GM18867 (cell line): Measurements from ENCODE around the gene EFNA3.
A peak's percentile ranks its signal among the peaks of the same experiment; 100 is the strongest.

ENCODE experiments used
- ATAC-seq: cut with Tn5 transposase; IDR thresholded peaks from one replicate; pipeline ENCODE4 v1.9.1; 2021; ENCODE audit warnings: mild to moderate bottlenecking, moderate library complexity; ENCODE audit not compliant: unreplicated experiment

EFNA3 gene

GRCh38 chr1:155066777-155067176 is 11.9 kb upstream of the EFNA3 start:
- no peak for ATAC-seq

DNA sequence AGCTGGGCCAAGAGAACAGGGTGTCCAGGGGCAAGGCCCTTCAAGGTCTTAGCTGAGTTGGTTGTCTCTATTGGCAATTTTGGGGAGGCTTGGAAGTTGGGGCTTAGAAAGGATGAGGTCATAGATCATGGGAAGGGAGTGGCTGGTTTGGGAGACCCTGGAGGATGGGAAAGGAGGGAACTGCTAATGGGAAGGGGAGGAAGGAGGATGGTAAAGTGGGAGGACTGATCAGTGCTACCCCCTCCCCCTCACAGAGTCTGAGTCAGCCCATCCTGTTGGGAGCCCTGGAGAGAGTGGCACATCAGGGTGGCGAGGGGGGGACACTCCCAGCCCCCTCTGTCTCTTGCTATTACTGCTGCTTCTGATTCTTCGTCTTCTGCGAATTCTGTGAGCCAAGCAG is 10.0 kb upstream of the EFNA3 start:
- ATAC-seq, result no peak

GRCh38 chr1:155069551-155070157 is 9.0 kb upstream of the EFNA3 start:
- no peak for ATAC-seq

GRCh38 chr1:155070158-155070621 is 8.4 kb upstream of the EFNA3 start:
- ATAC-seq, result no peak

DNA sequence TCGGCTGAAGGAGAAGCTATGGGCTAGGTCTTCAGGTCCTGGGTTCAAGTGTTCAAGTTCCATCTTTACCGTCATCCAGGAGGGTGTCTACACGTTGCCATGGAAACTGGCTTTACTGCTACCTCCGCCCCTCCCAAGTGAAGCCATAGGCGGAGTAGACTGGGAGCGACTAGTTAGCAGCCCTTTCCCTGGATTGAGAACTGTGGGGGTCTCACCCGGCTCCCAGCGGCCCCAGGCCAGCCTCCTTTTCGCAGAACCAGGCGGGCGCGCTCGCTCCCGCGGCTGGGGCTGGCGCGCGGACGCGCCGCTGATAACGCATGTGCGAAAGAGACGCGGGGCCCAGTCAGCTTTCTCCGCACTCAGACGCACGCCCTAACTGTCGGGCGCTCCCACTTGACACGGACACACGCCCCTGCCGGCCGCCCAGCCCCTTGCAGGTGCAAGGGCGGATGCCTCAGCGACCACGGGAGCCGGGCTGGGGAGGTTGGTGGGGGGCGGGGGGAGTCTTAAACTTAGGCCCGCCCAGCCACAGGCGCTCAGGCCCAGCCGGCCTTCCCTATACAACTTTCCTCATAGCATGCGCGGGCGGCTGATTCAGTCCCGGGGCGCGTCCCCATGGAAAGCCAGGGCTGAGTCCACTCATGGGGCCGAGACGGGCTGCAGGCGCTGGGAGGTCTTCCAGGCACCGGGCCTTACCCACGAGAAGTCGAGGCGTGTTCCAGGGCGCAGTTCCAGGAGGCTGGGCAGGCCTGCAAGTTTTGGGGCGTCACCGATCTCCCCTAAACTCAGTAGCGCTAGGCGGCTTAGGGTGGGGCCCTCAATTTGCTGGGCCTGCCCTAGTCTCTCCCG is 7.7 kb upstream of the EFNA3 start:
- peak; percentile 65 for ATAC-seq

- no peak for ATAC-seq
These were observed 6.9 kb upstream of the EFNA3 start for GRCh38 chr1:155071701-155072100.

DNA sequence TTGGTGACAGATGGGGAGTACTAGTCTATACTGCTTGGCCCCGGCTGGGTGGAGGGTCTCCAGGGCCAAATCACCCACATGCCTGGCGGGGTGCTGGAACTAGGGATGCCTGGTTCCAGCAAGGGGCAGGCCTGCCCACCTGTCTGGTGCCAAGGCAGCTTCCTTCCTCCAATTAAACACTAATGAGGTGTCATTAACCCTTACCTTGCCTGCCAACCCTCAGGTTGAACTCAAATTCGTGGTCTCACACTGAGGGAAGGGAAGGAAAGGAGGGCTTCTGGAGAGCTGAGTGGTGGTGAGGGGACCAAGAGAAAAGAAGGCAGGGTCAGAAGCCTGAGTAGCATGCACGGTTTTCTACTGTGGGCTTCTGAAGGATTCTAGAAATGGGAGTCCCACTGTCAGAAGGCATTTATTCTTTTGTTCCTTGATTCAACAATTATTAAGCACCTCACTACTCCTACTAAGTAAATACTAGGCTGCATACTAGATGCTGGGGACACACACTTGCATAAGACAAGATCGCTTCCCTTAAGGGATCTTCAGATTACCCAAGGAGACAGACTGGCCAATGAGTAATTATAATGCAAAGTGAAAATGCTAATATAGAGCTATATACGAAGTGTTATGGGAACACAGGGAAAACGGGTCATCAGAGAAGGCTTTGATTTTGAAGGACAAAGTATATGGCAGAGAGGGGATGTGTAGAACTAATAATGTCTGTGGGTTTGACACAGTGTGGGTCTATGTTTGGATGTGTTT is 5.9 kb upstream of the EFNA3 start:
- ATAC-seq, result no peak

GRCh38 chr1:155073377-155074242 is 5.0 kb upstream of the EFNA3 start:
- no peak for ATAC-seq

GRCh38 chr1:155075535-155075934 is 3.1 kb upstream of the EFNA3 start:
- ATAC-seq, result no peak

DNA sequence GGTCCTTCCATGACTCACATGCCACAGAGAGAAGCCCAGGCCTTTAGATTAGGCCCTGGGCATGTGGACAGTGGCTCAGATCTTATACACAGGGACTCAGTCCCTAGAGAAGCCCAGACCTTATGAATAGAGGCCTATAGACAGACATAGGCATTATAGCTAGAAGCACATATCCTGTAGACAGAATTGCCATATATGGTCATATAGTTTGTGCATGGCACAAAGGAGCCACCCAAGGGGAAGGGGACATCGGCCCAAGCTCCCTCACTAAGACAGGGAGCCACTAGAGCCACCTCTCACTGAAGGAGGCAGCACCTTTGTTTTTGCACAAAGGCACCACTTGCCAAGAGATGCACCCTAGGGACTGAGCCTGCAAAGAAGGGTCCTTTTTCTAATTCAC is 2.3 kb upstream of the EFNA3 start:
- no peak for ATAC-seq

DNA sequence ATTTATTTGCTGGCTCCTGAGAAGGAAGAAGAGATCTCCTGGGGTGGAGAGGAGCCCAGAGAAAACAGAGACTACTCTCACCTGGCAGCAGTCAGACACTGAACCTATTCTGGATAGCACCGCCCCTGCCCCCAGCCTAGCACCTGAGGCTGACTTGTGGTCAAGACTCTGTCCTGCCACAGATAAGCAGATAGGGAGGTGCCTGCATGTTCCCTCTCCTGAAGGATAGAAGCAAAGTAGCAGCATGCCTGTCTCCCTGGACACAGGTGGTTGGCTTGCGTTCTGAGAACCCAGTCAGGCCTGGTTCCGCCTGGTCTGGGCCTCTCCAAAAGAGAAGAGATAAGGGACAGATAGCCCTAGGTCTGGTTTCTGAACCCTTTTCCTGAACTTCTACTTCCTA is 1.3 kb upstream of the EFNA3 start:
- ATAC-seq, result no peak

DNA sequence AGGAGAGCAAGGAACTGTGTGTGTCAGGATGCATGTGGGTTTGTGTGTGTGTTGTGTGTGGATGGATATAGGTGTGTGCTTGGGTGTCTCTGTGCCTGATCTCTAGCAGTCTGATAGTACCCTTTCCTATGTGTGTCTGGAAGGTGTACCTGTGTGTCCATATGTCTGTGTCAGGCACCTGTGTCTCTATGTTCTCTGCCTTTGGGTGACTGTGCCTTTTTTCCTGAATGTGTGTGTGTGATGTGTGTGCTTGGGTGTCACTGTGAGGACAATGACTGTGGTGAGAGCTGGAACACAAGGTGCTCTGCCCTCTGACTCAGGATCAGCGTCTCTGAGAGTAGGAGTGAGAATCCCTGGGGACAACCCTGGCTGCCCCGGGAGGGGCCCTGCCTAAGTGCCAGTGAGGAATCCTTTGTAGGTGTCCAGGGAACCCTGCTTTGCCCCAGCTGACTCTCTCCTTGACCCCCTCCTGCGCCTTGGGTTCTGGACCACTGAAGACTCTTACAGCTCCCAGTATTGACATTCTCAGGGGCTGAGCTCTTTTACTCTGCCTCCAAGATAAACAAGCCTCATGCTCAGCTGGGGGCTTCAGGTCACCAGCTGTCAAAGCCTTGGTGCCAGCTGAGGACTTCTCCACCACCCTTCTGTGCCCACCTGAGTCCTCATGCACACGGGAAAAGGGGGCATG is 735 bp upstream of the EFNA3 start:
- no peak for ATAC-seq

GRCh38 chr1:155079210-155079486 is 511 bp downstream of the EFNA3 start:
- ATAC-seq, result no peak

DNA sequence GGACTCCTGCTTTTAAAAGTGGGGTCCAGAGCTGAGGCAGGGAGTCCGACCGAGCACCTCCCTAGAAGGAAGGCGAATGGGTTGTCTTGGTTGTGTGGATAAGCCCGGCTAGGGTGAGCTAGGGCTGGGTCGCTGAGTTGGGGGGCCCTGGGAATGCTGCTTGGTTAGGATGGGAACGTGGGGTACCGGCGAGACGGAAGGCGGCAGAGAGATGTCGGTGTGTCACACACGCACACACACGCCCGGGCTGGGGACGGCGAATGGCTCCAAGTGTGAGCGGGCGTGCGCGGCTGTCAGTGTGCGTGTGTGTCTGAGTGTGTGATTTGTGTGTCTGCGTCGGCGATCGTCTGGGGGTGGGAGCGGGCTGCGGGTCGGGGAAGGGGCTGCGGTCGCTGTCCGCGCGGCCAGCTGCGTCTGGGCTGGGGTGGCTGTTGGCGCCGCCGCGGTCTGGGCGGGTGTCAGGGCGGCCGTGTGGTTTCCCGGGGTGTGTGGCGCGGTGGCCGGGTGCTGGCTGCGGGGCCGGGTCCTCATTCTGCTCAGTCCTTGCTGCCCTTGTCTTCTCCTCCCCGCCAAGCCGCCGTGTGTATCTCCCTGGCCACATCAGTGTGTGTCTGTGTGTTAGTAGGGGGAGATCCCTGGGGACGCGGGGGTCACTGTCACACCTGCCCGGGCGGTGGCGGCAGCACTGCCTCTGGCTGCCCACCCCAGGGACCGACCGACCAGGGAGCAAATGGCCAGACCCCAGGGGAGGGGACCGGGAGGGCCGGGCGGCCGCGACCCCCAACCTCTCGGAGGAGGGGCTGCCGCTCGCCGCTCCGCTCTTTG is 1.1 kb downstream of the EFNA3 start:
- no peak for ATAC-seq

DNA sequence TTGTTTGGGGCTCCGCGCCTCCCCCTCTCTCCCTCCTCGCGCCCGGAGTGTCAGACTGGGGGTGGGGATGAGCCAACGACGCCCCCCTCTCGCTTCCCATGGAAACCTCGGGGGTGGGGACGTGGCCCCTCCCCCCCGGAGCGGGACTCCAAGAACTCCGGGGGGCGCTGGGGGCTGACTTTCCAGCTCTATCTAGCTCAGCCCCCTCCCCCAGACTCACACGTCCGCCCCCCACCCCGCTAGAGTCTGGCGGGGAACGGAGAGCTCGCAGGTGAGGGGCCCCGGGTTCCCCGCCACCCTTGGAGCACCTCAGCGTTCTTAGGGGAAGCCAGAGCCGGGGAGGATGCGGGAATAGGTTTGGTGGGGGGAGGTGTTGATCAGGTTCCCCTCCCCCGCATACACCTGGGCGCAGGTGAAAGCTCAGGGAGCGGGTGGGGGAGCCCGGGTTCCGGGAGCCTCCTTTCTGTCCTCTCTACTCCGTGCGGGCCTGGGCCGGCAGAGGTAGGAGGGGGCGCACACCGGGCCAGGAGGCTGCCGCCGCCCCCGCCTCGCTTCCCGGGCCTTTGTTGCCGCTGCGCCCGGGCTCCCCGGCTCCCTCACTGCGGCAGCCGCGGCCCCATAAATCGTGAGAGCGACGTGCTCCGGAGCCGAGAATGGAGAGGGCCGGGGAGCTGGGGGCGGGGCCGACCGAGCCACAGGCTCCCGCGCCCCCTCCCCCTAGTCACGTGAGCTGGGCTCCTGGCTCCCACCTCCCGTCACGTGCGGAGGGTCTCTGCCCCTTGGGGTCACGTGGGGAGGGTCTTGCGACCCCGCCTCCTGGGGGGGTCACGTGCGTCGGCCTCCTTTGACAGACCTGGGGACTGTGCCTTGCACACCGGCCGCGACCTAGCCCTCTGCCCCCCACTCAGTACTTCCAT is 1.9 kb downstream of the EFNA3 start:
- no peak for ATAC-seq

GRCh38 chr1:155081472-155082300 is 3.0 kb downstream of the EFNA3 start:
- no peak for ATAC-seq

DNA sequence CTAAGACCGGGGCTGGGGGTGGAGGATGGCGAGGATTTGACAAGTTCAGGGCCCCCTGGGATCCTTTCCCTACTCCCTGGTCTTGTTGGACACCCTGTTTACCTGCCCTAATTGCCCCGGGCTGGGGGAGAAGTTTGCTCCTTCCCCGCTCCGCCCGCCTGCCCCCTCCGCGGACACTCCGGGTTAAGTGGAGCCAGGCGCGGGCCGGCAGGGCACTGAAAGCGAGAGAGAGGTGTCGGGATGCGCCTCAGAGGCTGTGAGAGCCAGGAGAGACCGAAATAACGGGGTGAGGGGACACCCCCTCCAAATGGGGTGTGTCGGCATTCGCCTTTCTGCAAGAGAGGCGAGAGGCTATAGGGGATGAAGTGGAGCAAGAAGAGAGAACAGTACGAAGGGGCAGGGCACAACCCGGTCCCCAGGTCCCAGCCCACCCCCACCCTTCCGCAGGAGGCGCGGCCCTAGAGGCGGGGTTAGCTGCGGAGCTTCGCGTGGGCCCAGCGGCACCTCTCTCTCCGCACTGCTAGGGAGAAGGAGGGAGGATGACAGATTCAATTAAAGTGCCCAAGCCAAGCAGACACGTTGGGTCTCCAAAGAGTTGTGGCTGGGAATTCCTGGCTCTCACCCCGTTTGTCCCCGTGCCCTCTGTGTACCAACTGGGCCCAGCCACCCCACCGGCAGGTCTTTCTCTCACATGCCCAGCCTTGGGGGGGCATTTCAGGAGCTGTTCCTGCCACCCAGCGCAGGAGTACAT is 3.8 kb downstream of the EFNA3 start:
- ATAC-seq, result no peak
